Heart left ventricle (tissue), 13 donors: ENCODE data around the gene N4BP2.

Experiments
- CTCF ChIP-seq, 12 donors: fragments of 200-600 bp; sonication (generic) in 4 of 12; IDR thresholded peaks; one replicate each; pipeline versions ENCODE4 v1.5.0 to v1.8.0; 2018 to 2022; ENCODE audit warnings: antibody characterized with exemption in 12 of 12, mild to moderate bottlenecking in 5 of 12
- POLR2A ChIP-seq, 2 donors: fragments of 450-650 bp; IDR thresholded peaks; one replicate each; pipeline ENCODE4 v1.6.1; 2017; ENCODE audit warnings: antibody characterized with exemption in 2 of 2, mild to moderate bottlenecking in 2 of 2, moderate library complexity in 2 of 2
- donor health status: ischemic (EF 13 %, LVEDD 7.1; RV severe dilation, severe dysfunction).
- donor health status: DM: no; HTN: yes; CAD: no.
- donor health status: DM: no; HTN: no; CAD: no.
- donor health status: ischemic (EF 25% LVEDD 6.9; RV normal size, moderate dysfunction).
- donor health status: ischemic (EF 25% LVEDD 5.7; RV mildly dilated, moderate dysfunction).
- donor health status: ischemic (EF 35%, LVEDD 5.7; RV mildly dilated, moderate dysfunction).
- donor health status: nonischemic (EF 11% LVEDD 7.7; RV severe dilation, severe dysfunction).
- donor health status: DM: yes; HTN: yes; CAD: no.
- donor health status: PGD.
- donor health status: ischemic (EF 29% LVEDD 5.4; RV normal size, mild dysfunction).
- donor health status: nonischemic (EF 23%, LVEDD 6.1; RV moderate dilation, normal function).

- TF ChIP-seq CTCF (IDR thresholded peaks at IDR 0.05) = peak in 1 of 12 donors; percentile 6
- TF ChIP-seq POLR2A (IDR thresholded peaks at IDR 0.05) = no peak
Observed at GRCh38 chr4:40055863-40056715, 561 bp upstream of the N4BP2 start.
